ENCODE measurements around the gene HSPA12B. TPM values are rescaled to one million over a fixed set of nuclear protein-coding genes. Genes with fewer than 3 reads are reported as not detected.

Gene HSPA12B
- total and polyA plus RNA-seq, 2 of the 8 experiments (the other 6 are each of a cell fraction or from before 2014, with no cell fraction given): 2.2 to 4.3 TPM

DNA sequence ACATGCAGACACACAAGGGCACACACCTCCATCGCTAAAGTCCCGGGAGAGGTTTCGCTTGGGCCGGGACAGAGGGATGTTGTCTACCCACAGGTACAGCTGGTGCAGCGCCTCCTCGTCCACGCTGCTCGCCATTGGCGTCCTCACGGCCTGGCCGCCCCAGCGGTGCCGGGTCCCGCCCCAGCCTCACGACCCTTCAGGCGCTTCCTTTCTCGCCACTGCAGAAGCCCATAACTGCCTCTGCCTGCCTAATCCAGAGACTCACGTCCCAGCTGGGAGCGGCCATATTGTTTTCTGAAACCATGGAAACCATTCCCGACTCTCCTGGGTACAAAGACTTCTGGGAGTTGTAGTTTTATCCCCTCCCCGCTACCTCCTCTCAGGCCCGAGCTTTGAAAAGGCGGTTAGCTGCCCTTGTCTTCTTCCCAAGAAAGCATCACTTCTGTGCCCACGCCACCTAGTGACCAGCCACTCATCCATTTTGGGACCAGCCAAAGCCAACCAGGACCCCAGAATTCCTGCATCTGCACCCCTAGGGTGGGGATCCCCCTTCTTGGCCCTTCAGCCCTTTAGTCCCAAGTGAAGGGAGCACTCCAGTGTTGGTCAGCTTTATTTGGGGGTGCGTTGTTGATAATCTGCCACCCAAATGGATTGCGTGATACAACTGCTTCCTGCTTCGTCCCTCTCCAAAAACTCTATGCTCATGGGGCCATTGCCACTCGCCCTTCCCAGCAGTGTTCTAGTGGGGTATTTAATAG lies 48.8 kb downstream of the HSPA12B start, which contains the start of gene SPEF1:
TSS of gene SPEF1 (minus strand) at position 296 of the 758 bp plus-strand sequence. CDS start at position 135, 161 bp downstream.
- Histone ChIP-seq H3K4me1 (replicated peaks in 1 of 4; ENCODE audit: control insufficient read depth in 3 of 4, insufficient read depth in 4 of 4, low read length in 3 of 4) (peaks cover 0 to 23% (median 15%) of the 10 kb centered on the region in 4 experiments; a peak in 6 of 7 replicates), H4K91ac (replicated peaks; ENCODE audit: insufficient read length, low read length) (no peak within 1 kb of the TSS), H3K14ac (ENCODE audit: insufficient read length) (no peak within 1 kb of the TSS), H2BK5ac (ENCODE audit: low read depth, low read length) (no peak within 1 kb of the TSS), H4K20me1 (replicated peaks in 1 of 2; ENCODE audit: control insufficient read depth in 1 of 2, insufficient read depth in 2 of 2, low read length in 2 of 2) (peaks cover 7 to 11% of the 10 kb centered on the region in 2 experiments), H2AFZ (ENCODE audit: low read length) (no peak within 1 kb of the TSS), H3K79me2 (ENCODE audit: control insufficient read depth in 1 of 2, insufficient read depth in 2 of 2, low read length in 2 of 2) (peaks cover 0 to 10% of the 10 kb centered on the region in 2 experiments; a peak in 1 of 4 replicates), H3K4me3 (ENCODE audit: extremely low read depth in 1 of 4, insufficient read depth in 2 of 4, low read depth in 3 of 4, low read length in 4 of 4) (peak within 1 kb of the TSS; percentile 6 to 53 (median 43); a peak in 7 of 8 replicates), H3K9ac (replicated peaks in 1 of 4; ENCODE audit: extremely low read depth in 1 of 4, low read depth in 3 of 4, low read length in 3 of 4) (no peak within 1 kb of the TSS), H3K56ac (replicated peaks; ENCODE audit: insufficient read length, low read depth, low read length) (no peak within 1 kb of the TSS), H3K27me3 (replicated peaks in 1 of 4; ENCODE audit: control insufficient read depth in 3 of 4, extremely low read depth in 1 of 4, insufficient read depth in 3 of 4, low read length in 3 of 4) (peaks cover 0 to 30% (median 26%) of the 10 kb centered on the region in 4 experiments; a peak in 6 of 7 replicates), H3K36me3 (ENCODE audit: control insufficient read depth in 2 of 4, insufficient read depth in 4 of 4, low read length in 3 of 4) (peaks cover 0 to 5% (median 0%) of the 10 kb centered on the region in 4 experiments; a peak in 2 of 8 replicates), H3K23ac (ENCODE audit: insufficient read length) (no peak within 1 kb of the TSS), H3K9me3 (ENCODE audit: insufficient read depth in 2 of 2, low read depth in 1 of 2, low read length in 1 of 2) (no peaks in the 10 kb centered on the region), H3K27ac (ENCODE audit: low read depth, low read length) (no peak within 1 kb of the TSS), H2AK5ac (ENCODE audit: low read depth, low read length) (no peak within 1 kb of the TSS), H3K4me2 (ENCODE audit: insufficient read depth in 1 of 2, low read depth in 2 of 2, low read length in 2 of 2) (peak within 1 kb of the TSS; percentile 54 to 92), H3K18ac (ENCODE audit: extremely low read depth, low read length) (no peak within 1 kb of the TSS), H2BK12ac (ENCODE audit: low read depth, low read length) (no peak within 1 kb of the TSS), H3K4ac (replicated peaks; ENCODE audit: insufficient read length, low read depth, low read length) (no peak within 1 kb of the TSS), H2BK120ac (replicated peaks; ENCODE audit: low read depth, low read length) (no peak within 1 kb of the TSS), H3K23me2 (ENCODE audit: low read depth, low read length) (peaks cover 20% of the 10 kb centered on the region; the same call in 1 of the 2 replicates), H3K79me1 (ENCODE audit: low read depth, low read length) (peaks cover 11% of the 10 kb centered on the region), H4K8ac (ENCODE audit: extremely low read depth, insufficient read depth, low read length) (no peak within 1 kb of the TSS), H2BK15ac (ENCODE audit: low read length) (0 out of 2 replicates have a peak within 1 kb of the TSS, but pooled peaks have one; percentile 81), H2BK20ac (ENCODE audit: low read length) (no peak within 1 kb of the TSS), H4K5ac (ENCODE audit: insufficient read length, low read depth, low read length) (no peak within 1 kb of the TSS)
- WGBS, 2 experiments (ENCODE audit: extremely low coverage in 1 of 2, insufficient coverage in 1 of 2, insufficient read length in 1 of 2, insufficient replicate concordance in 2 of 2, low coverage in 1 of 2, low lambda C conversion rate in 2 of 2, missing lambda C conversion rate in 1 of 2): 23% methylated on average over 24 of the region's 28 CpGs; no CpG with 5 or more reads in 1 of the 2 experiments
- DNase-seq (ENCODE audit: low read depth in 1 of 2, low spot score in 2 of 2) (peak; percentile 81 to 84), FAIRE-seq (peak; percentile 99)
- ChIA-PET CTCF (ENCODE audit: partially characterized antibody) (interaction anchor here (0.6 to 9.5 kb wide), 16 partner anchors 10 to 303 kb away, joined by 3 to 128 read pairs (median 4); partner anchors contain the start of genes AP5S1 and HSPA12B), POLR2A (ENCODE audit: partially characterized antibody) (interaction anchor here (0.7 to 1.8 kb wide), 6 partner anchors 15 to 48 kb away, joined by 3 to 7 read pairs (median 4); partner anchors contain the start of genes AP5S1 and CDC25B)
- TF ChIP-seq TAF1 (IDR thresholded peaks at IDR 0.05; ENCODE audit: low read depth, low read length) (0 out of 2 replicates have a peak, but pooled peaks have one; percentile 25), ASH2L (IDR thresholded peaks at IDR 0.05; ENCODE audit: low read length) (peak; percentile 24), RAD21 (IDR thresholded peaks at IDR 0.05 in 1 of 2, conservative IDR thresholded peaks at IDR 0.05 in 1 of 2; ENCODE audit: low read depth in 2 of 2, low read length in 2 of 2) (peak; percentile 38 to 39), HDAC2 (IDR thresholded peaks at IDR 0.05; ENCODE audit: borderline replicate concordance in 1 of 2, low read depth in 2 of 2, low read length in 2 of 2) (0 out of 4 replicates have a peak, but pooled peaks of 1 of the 2 experiments have one; percentile 71), SIX5 (IDR thresholded peaks at IDR 0.05; ENCODE audit: low read depth, low read length) (peak; percentile 83), TBP (IDR thresholded peaks at IDR 0.05; ENCODE audit: low read depth, low read length) (no peak), POLR2AphosphoS5 (IDR thresholded peaks at IDR 0.05; ENCODE audit: low read depth, low read length) (peak; percentile 32; the same call in 1 of the 2 replicates), YY1 (IDR thresholded peaks at IDR 0.05; ENCODE audit: low read depth, low read length) (peak; percentile 99), SIN3A (conservative IDR thresholded peaks at IDR 0.05 in 1 of 2, IDR thresholded peaks at IDR 0.05 in 1 of 2; ENCODE audit: low read depth in 1 of 2, low read length in 2 of 2) (peak; percentile 98 to 99)
- TF ChIP-seq, protein P1, sequence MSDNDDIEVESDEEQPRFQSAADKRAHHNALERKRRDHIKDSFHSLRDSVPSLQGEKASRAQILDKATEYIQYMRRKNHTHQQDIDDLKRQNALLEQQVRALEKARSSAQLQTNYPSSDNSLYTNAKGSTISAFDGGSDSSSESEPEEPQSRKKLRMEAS (IDR thresholded peaks at IDR 0.05): peak; percentile 25; the same call in 1 of the 2 replicates

Measured in H1 (cell line).